Choroid plexus epithelial cell (primary cell): ENCODE measurements around the gene SOX6.

Experiments used
- DNase-seq: peaks from one replicate; pipeline ENCODE4 v3.0.0-alpha.2; 2010; ENCODE audit warnings: low read depth
- H3K4me3 ChIP-seq: 2 replicates; pipeline ENCODE4 v1.5.1; 2011; ENCODE audit warnings: low read depth, mild to moderate bottlenecking, control low read depth, low read length, moderate library complexity
- TF ChIP-seq, protein P1 (sequence below): conservative IDR thresholded peaks from 2 replicates; pipeline ENCODE4 v1.5.1; 2011; ENCODE audit warnings: low read depth, mild to moderate bottlenecking, control low read depth, inconsistent platforms, low read length, moderate library complexity

SOX6 gene

DNA sequence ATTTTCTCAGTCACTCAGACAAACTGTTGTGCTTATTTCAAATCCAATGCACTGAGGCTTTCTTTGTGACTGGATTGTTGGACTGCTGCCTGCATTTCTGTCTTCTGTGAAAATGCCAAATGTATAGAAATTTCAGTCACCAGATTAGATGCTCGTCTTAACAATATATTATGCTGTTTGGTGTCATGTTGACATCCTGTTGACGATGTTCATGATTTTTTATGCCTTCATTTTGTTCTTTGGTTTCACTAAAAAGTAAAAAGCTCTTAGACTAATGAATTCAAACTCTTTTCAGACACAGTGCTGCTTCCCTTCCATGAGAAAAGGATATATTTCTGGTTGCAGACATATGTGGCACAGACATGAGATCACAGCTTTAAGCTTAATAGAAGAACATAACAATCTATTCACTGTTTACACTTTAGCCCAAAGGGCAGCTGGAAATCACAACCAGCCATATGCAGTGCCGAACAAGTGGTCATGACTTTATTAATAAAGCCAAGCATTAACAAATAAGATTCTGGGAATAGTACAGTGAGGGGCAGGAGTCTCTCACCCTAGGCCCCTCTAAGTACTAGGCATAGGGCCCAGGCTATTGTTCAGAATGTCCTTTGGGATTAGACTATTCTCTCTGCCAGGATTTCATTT, 9.4 kb upstream of the SOX6 start:
- TF ChIP-seq, protein P1, sequence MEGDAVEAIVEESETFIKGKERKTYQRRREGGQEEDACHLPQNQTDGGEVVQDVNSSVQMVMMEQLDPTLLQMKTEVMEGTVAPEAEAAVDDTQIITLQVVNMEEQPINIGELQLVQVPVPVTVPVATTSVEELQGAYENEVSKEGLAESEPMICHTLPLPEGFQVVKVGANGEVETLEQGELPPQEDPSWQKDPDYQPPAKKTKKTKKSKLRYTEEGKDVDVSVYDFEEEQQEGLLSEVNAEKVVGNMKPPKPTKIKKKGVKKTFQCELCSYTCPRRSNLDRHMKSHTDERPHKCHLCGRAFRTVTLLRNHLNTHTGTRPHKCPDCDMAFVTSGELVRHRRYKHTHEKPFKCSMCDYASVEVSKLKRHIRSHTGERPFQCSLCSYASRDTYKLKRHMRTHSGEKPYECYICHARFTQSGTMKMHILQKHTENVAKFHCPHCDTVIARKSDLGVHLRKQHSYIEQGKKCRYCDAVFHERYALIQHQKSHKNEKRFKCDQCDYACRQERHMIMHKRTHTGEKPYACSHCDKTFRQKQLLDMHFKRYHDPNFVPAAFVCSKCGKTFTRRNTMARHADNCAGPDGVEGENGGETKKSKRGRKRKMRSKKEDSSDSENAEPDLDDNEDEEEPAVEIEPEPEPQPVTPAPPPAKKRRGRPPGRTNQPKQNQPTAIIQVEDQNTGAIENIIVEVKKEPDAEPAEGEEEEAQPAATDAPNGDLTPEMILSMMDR: no peak
- no peak overlapping the region for H3K4me3 ChIP-seq
- DNase-seq: no peak

DNA sequence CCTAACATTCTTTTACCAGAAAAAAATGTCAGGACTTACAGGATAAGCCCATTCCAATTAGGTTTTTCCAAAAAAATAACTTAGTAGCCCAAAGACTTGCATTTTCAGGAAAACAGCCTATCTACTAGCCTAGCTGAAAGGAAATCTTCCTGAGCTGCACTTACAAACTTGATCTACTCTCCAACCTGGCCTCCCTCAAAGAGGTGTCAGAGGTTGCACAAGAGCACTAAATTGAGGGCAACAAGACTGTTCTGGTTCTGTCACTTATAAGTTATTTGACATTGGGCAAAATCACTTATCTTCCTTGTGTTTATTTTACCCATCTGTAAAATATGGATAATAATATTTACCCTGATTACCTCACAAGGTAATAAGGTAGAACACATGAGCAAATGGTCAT, 7.9 kb upstream of the SOX6 start:
- H3K4me3 ChIP-seq: no peak overlapping the region
- no peak for DNase-seq
- TF ChIP-seq, protein P1: no peak

DNA sequence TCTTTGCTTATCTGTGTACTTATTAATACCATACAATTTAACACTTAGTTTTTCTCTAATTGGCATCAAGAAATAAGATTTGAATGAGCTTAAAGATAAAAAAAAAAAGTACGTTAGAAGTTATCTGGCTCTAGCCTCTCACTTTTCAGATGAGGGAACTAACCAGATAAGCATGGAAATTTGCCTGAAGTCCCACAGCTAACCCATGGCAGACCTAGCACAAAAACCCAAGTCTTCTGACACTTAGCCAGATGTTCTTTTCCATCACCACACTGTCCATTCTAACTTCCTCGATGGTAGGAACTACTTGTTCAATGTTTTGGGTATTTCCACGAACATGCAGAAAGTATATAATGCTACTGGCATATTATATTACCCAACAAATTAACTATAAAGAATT, 7.4 kb upstream of the SOX6 start:
- DNase-seq: no peak
- TF ChIP-seq, protein P1: no peak
- no peak overlapping the region for H3K4me3 ChIP-seq

DNA sequence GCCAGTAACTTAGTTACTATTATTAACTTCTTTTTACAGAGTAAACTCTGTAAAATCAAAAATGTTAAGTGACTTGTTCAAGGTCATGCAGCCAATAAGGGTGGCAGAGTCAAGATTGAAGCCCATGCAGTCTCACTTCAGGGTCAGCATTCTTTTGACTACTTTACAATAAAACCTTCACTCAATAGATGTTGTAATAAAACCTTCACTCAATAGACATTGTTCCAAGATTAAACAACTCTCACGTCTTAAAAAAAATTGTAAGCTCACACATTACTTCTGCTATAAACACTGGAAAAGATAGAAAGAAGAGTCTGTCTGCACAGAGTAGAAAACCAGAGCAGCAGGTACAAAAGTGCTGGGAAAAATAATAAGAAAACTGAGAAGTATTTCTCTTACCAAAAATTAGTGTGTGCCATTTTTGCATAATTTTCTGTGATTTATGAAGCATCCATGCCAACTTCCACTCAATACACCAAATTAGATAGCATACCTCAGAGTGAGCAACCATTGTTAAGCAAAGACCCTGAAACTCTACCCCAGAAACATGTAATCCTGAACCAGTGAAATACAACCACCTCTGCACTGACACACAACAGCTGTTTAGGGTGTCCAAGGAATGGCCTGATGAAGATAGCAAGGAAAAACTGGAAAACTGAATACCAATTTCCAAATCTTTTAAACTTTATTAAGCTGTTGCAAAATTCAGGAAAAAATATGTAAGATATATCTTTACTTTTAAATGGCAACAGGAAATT, 4.9 kb upstream of the SOX6 start:
- no peak overlapping the region for H3K4me3 ChIP-seq
- no peak for DNase-seq
- TF ChIP-seq, protein P1: no peak

DNA sequence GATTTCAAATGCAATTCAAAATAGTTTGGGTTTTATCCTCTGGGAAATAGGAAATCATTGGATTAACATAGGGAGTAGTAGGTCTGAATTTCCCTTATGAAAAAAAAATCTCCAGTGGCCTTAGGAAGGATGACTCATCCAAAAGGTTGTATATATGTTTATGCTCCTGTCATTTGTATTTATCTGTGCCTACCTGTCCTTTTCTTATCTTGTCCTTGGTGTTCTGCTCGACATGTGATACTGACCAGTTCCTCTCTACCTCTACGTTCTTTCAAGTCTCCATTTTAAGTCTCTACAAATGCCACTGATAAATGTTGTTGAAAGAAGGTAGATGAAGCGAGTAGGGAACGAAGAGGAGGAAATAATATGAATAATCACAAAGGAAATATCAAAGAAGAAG, 3.0 kb upstream of the SOX6 start:
- no peak overlapping the region for H3K4me3 ChIP-seq
- no peak for DNase-seq
- TF ChIP-seq, protein P1: no peak

DNA sequence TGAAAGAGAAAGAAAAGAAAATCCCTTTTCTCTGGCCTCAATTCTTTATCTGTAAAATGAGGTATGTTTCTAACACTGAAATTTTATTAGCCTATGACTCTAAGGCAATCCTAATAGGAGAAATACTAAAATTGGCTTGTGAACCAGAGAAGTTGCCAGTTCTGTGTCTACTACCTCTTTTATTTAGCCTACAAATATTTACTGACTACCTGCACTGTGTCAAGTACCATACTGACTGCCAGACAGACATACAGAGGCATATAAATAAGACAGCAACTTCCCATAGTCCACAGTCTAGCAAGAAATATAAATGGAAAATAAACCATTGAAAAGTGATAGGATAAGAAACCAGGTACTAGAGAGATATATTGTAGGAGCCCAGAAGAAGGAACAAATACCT, 2.4 kb upstream of the SOX6 start:
- TF ChIP-seq, protein P1: no peak
- no peak overlapping the region for H3K4me3 ChIP-seq
- no peak for DNase-seq

DNA sequence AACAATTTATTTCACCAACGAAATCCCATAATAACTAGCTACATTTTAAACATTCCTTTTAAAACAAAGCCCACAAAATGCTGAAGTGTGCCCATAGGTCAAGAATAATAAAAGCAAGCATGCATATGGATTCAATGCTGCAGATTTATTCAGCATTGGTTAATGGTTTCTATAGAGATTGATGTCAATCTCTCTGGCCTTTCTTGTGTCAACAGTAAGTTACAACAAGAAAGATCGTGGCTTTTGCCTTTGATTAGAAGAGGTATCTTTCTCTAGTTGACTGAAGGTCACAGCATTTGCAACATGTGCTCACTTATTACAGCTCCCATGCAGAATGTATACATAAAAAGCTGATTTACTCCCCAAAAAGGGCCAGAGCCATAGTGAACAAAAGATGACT, 1.4 kb upstream of the SOX6 start:
- TF ChIP-seq, protein P1: no peak
- no peak overlapping the region for H3K4me3 ChIP-seq
- DNase-seq: no peak
